ENCODE measurements around the gene PCSK6.

The PCSK6 gene

DNA sequence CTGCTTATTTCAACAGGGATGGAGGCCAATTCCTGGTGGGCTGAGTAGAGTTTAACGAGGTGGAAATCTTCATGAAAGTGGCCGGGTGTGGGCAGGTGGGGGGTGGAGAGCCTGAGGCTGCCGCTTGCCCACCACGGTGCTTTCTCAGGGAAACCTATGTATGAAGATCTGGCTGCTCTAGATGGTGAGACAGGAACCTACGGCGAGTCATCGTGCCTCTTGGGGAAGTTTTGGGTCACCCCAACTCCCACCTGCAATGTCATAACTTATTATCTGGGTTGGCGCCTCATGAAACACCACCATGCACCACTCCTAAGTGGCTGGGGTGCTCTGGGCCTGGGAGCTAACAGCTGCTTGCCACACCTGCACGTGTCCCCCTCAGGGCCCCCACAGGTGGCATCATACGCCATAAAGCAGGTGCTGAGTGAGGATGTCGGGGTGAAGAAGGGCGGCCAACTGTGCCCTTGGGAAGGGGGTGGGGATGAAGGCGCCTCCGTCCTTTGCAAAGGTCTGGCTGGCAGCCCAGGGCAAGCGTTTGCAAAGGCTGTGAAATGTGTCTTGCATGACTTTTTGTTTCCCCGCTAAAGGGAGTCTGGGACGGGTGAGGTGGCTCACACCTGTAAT is 166.5 kb downstream of the PCSK6 start:
- DNase-seq: no peak

DNA sequence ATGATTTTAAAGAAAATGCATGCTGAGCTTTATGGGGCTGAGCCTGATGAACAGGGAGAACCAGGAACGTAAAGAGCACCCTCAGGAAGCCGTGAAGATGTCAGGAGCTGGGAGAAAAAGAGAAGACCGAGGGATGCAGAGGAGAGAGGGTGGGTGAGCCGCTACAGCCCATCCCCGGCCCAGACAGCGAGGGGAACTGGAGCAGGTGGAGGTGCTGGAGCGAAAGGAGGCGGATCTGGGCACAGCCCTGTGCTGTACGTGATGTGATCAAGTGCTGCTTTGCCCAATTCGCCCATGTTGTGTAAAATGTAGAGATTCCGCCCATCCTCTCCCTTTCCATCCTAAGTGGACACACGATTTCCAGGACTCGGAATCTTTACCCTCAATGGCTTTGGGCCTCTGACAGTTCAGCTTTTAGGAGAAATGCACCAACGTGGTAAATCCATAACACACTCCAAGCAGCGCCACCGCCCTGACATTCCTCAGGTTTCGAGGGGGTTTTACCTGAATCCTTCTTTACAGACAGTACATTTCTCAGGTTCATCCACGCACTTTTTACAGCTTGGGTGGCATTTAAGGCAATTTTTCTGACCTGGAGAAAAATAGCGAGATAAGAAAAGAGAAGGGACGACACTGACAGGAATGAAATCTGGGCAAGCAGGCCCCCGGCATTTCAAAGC is 167.4 kb downstream of the PCSK6 start:
- no peak for DNase-seq

DNA sequence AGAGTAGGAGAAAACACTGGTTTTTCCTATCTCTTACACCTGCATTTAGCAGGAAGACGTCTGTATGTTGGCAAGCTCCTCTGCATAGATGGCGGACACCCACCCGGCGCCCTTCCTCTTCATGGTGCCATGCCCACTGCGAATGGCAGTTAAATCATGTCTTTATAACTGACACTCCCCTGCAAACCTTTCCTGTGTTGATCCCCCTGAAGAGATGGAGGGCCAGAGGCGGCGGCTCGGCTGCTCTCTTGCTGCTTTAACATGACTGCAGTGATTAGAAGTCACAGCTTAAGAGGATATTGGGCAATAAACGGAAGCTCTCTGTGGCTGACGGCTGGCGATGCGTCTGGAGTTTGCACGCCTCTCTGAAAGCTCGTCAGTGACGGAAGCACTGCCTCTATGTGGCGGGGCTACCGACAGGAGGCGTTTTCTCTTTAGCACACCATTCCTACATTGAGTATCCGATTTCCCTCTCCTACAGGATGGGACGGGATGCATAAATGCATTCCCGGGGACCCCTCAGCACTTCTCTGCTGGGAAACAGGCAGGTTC is 168.9 kb downstream of the PCSK6 start:
- DNase-seq: no peak

DNA sequence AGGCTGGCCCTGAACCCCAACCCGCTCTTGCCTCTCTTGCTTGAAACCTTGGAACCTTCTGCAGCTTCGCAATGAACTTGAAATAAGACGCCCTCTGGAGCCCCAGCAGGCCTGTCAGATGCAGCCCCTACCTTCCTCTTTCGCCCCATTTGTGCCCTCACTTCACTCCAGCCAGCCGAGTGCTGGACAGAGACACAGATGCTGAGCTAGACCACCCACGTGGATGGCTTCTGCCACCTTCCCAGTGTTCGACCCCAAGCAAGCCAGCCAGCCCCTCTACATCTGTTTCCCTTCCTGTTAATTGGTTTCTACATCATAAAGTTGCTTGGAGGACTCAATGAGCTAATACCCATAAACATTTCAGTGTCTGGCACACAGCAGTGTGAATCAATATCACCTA is 170.7 kb downstream of the PCSK6 start:
- no peak for DNase-seq

DNA sequence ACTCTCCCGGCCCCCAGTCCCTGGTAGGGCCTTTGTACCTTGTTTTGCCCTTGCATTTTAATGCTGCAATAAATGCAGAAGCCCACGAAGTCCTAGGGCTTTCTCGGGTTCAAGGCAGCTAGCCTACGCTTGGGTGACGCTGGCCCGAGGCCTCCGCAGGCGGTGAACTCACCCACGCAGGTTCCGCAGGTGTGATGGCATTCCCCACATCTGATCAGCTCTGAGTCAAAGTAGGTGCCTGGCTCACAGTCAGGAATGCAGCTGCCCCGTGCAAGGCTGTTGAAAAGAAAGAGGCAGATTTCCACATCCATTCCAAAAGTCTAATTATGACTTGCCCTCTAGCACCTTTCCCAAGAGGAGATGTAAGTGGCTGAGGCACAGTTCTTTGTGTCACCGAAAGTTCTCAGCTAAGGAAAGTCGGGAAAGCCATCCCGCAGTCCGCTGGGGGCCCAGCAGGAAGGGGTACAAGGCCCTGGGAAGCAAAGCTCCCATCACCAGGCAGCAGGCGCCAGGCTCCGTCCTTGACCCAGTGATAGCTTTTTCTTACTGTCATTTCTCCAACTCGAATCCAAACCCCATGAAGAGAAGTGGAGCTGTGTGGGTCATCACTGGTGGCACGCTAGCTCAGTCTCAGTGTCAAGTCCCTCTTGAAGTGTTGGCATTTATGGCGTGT is 171.2 kb downstream of the PCSK6 start:
- no peak for DNase-seq

DNA sequence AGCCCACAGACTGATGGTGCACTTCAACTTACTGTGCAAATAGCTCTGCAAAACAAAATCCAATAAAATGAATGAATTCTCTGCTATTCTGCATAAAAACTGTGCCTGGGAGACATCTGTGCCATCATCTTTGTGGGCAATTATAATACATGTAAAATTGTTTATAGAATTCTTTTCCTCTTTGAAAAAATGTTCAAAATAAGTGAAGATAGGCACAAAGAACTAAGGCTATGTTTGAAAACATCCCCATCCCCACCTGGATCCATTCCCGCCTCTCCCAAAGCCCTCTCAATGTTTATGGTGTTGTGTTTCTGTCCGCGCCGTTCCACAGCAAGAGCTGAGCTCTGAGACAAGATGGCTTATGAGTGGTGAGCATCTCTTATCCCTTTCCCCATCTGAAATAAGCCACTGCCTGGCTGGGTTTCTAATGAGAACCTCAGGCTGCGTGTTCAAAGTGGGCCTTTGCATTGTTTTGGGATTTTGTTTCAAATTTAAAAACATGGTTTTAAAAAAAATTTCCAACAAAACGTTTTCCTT is 172.1 kb downstream of the PCSK6 start:
- no peak for DNase-seq

DNA sequence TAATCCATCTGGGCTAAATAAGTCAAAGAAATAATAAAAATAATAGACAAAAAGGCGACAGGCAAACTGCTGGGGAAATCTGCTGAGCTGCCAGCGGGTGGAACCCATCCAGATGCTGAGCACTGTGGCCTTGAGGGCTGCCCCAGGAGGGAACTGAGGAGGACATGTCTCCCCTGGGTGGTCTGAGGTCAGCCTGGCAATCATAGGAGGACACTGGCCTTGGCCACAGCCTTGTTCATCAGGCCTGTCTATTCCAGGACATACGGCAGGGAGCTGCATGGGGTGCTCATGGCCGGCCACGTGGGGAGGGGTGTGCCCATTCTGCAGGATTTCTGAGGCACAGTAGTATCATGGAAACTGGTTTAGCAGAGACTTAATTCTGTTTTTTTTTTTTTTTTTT is 173.0 kb downstream of the PCSK6 start:
- DNase-seq: no peak

DNA sequence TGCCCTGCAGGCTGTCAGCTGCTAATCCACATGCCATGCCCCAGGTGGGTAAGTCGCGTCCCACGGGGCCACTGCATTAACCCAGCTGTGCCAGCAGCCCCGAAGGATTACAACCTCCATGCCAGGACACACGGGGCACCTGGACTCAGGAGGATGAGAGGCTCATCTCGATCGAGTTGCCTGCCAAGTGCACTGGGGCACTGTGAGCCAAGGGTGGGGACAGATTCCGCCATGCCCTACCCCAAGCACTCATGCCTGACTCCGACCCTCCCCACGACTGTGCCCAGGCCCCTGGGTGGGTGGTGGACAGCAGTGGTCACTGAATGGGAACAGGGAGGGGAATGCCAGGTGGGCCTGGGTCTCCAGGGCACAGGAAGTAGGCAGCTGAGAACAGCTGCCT is 173.8 kb downstream of the PCSK6 start:
- no peak for DNase-seq

DNA sequence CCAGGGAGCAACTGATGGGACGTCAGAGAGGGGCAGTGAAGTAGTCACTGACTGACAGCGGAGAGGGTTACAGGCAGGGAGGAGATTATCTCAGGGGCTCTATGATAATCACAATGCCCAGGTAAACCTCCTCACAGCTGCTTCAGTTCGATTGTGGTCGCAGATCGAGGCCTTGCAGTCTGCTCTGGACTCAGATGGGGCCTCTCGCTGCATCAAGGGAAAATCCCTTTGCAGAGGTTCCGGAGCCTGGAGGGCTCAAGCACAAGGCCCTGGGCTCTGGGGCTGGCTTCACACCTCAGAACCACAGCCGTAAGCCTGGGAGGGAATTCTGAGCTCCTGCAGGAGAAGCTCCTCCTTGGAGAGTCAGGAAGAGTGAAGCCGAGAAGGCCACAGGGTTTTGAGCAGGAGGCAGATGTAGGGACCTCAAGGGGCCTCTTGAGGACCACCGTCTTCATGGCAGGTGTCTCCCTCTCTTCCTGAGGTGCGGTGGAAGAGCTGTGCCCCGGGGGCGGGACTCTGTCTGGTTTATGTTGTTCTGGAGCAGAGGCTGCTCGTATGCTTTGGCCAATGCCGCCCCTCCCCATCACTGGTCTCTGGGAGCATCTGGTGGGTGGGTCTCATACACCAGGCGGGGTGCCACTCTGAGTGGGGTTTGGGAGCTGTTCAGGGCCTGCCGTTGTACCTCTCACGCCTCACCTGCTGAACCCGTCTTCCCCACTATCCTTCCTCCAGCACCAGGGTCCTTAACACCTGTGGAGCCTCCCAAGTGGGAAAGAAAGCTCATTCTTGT is 175.0 kb downstream of the PCSK6 start:
- DNase-seq: no peak

DNA sequence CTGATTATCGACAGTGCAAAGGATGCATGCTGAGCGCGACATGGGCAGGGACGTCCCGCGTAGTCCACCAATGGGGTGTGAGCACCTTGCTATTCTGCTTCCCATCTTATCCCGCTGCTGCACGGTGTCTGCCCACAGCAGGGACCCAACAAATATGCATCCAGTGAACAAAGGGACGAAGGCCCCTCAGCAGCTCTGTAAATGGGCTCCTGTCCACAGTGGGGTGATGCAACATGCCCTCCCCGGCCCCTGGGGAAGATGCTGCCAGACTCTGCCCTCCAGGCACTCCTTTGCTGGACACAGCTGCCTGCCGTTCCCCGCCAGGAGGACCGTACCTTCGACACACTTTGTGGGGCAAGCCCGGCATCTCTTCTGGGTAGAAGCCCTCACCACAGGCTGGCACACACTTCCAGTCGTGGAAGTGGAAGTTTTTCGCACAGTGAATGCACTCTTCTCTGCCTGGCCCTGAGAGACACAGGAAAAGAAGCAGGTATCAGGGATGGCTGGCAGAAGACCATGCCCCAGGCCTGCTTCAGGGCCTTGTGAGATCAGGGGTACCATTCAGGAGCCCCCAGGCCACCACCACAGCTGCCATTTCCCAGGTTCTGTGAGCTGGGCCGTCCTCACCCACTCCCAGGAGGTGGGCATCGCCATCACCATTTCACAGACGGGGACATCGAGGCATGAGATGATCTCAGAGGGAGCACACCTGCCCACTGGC is 176.3 kb downstream of the PCSK6 start:
- DNase-seq: no peak

DNA sequence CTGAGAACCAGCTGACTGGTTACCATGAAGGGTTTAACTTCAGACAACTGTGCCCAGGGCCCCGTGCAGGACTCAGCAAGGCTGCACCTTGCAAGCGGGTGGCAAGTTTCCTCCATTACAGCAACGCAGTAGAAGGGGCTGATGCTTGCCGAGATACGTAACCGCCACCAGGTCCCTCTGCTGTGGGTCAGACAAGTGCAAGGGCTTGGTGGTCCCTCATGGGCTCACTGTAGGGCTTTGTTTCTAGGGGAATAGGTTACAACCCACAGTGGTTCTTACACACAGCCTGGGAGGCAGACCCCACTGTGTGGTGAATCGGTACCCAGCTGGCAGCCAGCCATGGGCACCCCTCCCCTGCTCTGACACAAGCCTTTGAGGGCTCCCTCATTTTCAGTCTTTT is 179.0 kb downstream of the PCSK6 start:
- DNase-seq: no peak

DNA sequence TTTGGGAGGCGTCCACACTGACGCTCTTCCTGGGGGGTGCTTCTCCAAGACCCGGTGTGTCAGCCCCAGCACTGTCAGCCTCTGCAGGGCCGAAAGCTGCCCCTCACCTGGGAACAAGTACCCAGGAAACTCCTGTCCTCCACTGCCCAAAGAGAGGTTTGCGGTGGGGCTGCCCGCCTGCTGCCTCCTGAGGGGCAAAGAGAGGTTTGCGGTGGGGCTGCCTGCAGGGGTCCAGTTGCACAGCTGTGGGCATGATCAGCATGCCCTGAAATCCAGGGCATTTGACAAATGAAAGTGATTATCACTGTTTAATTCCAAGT is 179.4 kb downstream of the PCSK6 start:
- DNase-seq: no peak

DNA sequence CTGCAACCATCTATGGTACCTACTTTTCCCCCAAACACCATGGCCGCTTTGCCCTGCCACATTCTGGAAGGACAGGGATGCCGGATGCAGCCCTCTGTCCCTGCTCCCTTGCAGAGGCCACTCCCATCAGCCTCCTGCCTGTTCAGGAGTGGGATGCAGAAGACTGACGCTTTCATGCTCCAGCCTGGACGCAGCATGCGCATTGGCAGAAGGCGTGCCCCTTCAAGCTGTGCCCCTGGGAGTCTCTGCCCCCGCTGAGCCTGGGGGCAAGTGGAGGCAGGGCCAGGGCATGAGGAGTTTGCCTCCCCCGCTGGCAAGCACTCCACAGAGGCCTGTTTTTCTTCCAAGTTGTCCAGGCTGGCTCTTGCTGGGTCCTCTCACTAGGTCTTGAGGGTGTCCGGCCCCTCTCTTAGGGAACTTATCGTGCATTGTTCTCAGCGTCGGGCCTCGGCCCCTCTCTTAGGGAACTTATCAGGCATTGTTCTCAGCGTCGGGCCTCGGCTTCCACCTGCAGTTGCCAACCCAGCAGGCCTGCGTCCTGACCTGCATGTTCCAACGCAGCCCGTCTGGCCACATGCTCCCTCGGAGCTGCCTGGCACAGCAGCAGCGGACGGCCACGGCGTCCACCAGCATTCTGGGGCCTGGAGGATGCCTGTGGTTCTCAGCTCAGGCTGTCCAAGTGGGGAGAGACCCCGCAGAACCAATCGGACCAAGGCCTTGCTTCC is 179.9 kb downstream of the PCSK6 start:
- DNase-seq: no peak

DNA sequence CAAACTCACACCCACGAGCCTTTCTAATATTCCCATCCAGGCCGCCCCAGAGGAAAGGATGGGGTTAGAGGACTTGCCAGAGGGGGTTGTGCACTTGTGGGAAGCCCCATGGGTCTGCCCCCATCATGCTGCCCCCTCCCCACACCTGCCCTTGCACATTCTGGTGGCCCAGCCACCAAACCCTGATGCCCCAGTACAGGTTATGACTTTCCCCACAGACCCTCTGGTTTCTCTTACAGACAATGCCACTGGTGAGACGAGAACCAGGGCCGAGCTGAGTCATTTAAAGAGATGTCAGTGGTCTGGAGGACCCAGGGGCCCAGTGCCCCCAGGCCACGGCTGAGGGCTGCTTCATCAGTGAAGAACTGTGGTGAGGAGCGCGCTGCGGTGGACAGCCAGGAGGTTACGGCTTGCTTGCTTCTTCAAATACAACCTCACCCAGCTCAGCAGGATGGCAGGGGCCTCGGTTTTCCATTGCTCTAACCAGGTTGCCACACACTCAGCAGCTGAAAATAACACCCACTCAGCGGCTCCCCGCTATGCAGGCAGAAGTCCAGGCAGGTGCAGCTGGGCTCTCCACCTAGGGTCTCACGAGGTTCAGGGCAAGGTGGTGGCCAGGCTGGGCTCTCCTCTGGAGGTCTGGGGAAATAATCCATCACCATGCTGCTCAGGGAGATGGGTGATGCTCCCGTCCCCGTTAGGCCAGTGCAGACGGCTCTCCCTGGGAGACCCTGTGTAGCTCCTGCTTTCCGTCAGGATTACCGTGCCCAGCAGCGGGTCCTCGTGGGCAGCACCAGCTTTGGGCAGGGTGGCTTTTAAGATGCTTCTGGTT is 180.7 kb downstream of the PCSK6 start:
- DNase-seq: peak in 1 of 2 experiments; percentile 7

DNA sequence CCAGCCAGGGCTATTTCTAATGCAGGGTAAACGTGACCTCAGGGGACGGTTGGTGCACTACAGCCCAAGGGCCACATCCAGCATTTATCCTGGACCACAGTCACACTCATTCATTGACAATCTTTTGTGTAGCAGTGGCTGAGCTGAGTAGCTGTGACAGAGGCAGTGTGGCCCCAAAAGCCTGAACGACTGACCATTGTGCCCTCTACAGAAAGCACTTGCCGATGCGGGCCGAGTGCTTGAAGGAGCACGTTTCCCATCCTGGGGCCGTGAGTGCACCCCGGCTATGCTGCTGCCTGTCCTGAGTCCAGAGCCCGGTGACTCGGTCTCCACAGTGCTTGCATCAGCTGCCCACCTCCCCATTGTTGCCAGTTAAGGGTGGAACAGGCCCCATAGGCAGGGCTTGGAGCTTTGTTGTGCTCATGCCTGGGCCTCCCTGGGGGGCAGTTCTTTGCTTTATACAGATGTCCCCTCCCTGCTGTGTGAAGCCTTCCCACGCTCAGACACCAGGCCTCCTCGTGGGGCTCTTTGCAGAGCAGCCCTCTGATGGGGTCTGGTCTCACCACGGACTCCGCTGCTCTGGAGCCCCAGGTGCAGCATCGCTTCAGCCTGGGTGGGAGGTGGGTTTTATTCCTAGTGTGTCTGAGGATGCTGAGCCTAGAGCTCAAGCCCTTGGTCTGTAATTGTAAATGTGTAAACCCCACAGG is 181.5 kb downstream of the PCSK6 start:
- no peak for DNase-seq

DNA sequence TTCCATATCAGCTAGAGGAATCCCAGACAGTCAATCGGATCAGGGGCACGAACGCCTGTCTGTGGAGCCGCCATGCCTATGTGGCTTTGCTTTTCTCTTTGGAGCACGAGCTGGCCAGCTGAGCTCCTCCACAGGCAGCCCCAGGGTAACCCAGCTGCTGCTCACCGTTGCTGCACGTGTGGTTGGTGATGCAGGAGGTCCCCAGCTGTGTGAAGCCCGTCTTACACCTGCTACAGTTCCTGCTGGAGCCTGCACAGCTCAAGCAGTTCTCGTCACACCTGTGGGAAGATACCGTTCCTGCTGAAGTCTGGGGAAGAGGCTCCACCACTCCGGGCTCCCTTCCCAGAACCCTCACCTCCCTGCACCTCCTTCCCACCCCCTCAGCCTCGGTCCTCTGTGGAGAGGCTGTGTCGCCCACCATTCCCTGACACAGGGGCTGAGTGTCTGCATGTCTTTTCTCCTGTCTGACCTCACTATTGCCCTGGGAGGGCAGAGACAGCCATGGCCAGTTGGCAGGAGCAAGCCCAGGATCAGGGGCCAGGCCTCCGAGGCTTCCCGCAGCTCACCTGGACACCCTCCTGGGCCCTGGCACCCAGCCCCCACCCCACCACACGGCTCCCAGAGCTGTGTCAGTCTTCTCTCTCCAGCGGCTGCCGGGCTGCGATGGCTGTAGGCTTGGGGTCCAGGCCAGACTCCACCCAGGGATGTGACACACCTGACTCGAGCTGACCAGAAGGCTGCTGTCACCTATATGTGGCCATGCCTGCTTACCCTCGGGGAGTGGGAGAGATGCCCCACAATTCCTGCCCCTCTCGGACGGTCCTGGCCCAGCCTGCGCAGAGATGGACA is 182.2 kb downstream of the PCSK6 start:
- DNase-seq: no peak

DNA sequence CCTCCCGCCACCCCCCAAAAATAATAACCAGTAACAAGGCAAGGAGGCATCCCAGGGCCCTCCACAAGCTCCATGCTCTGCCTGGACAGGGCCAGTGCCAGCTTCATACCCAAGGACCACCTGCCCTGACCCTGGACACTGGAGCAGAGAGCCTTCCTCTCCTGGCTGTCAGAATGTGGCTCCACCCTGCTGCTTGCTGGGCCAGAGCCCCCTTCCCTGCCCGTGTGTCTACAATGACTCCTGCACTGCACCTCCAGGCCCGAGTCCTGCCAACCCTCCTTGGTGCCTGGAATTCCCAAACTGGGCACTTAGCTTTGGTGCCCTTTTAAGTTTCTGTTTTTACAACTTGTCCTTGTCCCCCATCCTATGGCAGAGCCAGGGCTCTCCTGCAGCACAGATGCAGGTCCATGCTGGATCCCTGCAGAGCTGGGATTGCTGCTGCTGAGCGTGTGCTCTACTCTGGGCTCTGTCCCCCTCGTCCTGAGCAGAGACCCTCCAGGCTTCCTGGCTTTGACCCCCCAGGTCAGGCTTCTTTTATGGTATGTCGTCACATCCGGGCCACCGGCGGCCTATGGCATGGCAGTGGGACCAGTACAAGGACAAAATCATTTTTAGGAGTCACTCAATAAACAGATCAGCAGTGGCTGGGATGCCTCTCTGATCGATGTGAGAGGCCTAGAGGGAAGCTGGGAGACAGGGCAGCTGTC is 183.0 kb downstream of the PCSK6 start:
- no peak for DNase-seq

DNA sequence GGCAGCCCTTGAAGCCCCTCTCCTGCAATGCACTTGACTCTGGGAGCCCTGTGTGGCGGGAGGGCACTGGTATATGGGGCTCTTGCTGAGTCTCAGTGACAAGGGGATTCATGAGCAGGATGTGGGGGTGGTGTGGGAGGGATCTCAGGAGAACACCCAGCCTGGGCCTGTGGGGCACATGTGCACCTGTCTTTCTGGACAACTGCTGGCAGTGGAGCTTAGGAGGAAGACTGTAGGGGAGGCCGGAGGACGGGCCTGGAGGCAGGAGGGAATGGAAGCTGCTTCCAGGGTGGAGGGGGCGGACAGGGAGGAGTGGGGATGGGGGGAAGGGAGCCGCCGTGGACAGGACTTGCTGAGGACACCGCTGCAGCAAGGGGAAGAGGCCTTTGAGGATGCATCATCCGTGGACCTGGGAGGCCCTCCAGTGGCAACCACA is 183.7 kb downstream of the PCSK6 start:
- DNase-seq: no peak

Measured in NCI-H2081 (cell line).